Cardiac fibroblast (primary cell): ENCODE results near the gene CSK.
"Not testable (repeated sequence)": the region's sequence is repeated elsewhere in the genome, so short reads cannot be mapped to it uniquely, and the experiment has no call there.

Experiments
- DNase-seq, 2 donors: peaks; one replicate each; pipeline versions ENCODE4 v3.0.0 to v3.0.0-alpha.2; 2010; ENCODE audit warnings: low read depth in 2 of 2
- H3K4me3 ChIP-seq, 2 donors: replicated peaks in 1 of 2; 1 replicate in 1 of 2; 2 replicates in 1 of 2; pipeline ENCODE4 v1.5.1; 2011; ENCODE audit warnings: low read depth in 2 of 2, low read length in 2 of 2, mild to moderate bottlenecking in 2 of 2, moderate library complexity in 1 of 2
- TF ChIP-seq, protein P1 (sequence below): IDR thresholded peaks from one replicate; pipeline ENCODE4 v1.5.1; 2011; ENCODE audit warnings: low read depth, mild to moderate bottlenecking, low read length, inconsistent platforms

CSK gene

DNA sequence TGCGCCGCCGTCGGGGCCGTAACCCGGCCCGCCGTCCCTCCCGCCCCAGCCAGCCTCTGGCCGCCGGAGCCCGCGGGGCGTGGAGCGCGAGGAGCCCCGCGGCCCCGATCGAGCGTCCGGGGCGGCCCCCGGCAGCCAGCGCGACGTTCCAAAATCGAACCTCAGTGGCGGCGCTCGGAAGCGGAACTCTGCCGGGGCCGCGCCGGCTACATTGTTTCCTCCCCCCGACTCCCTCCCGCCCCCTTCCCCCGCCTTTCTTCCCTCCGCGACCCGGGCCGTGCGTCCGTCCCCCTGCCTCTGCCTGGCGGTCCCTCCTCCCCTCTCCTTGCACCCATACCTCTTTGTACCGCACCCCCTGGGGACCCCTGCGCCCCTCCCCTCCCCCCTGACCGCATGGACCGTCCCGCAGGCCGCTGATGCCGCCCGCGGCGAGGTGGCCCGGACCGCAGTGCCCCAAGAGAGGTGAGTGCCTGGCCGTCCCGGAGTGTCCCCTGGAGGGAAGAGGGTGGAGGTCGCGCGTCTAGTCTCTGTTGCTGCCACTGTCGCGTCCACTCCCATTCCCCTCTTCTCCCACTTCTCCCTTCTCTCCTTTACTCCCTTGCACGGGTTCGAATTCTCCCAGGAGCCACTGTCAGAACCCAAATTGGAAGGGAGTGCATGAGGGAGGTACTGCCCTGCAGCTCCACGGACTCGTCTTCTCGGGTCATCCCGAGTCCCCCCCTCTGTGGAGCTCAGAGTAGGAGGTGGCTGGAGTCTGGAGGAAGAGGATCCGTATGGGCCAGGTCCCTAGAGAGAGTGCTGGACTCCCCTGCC, 585 bp downstream of the CSK start:
- DNase-seq = peak in 1 of 2 donors; percentile 22
- TF ChIP-seq, protein P1, sequence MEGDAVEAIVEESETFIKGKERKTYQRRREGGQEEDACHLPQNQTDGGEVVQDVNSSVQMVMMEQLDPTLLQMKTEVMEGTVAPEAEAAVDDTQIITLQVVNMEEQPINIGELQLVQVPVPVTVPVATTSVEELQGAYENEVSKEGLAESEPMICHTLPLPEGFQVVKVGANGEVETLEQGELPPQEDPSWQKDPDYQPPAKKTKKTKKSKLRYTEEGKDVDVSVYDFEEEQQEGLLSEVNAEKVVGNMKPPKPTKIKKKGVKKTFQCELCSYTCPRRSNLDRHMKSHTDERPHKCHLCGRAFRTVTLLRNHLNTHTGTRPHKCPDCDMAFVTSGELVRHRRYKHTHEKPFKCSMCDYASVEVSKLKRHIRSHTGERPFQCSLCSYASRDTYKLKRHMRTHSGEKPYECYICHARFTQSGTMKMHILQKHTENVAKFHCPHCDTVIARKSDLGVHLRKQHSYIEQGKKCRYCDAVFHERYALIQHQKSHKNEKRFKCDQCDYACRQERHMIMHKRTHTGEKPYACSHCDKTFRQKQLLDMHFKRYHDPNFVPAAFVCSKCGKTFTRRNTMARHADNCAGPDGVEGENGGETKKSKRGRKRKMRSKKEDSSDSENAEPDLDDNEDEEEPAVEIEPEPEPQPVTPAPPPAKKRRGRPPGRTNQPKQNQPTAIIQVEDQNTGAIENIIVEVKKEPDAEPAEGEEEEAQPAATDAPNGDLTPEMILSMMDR = no peak

DNA sequence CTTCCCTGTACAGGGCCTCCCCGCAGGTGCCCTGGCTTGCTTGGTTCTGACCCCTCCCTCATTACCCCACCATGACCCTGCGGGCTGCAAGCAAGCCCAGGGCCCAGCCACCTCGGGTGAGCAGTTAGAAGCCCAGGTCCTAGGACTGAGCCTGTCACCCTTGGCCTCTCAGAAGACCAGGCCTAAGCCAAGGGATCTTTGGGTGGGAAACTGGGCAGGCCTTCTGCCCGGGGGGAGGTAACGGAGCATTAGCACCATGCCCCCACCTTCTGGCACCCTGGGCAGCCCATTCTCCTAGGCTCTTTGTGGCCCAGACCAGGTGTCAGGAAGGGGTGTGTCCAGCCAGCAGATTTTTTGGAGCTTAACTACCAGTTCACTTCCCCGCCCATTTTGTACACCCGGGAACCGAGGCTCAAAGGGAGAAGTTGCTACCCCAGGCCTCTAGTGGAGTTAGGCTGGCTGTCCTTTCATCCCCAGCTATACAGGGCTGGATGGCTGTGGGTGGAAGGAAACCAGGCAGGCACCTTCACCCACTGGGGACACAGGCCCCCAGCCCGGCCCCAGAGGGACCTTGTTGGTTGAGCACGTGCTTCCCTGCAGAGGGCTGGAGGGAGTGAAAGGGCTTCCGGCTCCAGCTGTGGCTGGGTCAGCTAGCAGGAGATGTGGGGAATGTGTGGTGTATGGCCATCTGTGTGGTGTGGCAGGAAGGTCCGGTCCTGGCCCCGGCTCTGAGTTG, 1.4 kb downstream of the CSK start:
- H3K4me3 ChIP-seq = peak overlapping the region; percentile 78 to 86
- TF ChIP-seq, protein P1 = no peak
- DNase-seq = peak; percentile 41 to 43

More for the DNA sequence above, 585 bp downstream of the CSK start:
- peak overlapping the region; percentile 78 to 86 for H3K4me3 ChIP-seq

DNA sequence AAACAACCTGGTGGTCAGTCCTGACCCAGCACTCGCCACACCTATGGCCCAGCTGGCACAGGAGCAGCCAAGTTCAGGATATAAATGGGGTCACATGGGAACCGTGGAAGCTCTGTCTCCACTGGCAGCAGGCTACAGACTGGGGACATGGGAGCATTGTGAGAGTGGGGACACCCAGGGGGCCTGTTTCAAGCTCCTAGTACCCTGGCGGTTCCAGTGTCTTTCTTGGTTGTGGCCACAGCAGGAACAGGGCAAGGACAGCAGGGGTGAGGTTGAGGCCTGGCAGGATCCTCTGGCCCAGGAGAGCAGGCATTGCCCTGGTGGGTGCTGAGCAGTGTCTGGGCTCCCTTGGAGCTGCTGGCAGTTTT, 1.9 kb downstream of the CSK start:
- TF ChIP-seq, protein P1 = no peak
- DNase-seq = no peak
- peak overlapping the region; percentile 78 to 86 for H3K4me3 ChIP-seq

DNA sequence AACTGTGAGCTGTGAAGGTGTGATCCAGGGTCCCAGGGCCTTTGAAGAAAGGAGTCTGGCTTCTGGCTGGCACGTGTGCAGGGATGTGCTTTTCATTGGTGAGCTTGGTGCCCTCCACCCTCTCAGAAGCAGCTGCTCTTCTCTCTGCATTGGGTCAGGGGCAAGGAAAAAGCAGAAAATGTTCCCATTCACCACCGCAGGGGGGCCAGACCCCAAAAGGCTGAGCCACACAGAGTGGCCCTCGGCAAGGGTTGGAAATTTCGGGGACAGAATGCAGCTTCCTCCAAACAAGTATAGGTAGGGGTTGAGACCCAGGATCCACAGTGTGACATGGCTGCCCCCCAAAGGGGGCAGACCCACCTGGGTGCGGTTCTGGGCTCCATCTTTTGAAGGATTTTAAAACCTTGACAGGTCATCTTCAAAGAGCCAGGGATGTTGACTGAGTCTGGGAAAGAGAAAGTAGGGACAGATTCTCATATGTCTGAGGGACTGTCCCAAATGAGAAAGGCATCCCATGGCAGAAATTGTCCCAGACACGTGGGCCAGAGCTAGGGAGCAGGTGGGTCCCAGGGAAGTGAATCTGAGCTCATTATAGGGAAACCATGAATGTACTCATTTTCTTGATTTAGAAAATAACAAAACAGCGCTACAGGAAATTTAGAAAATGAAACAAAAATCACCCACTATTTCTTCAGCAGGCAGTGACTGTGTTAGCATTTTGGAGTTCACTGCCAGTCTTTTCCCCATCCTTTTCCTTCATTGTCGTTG, 2.7 kb downstream of the CSK start:
- TF ChIP-seq, protein P1 = no peak
- no peak for DNase-seq
- no peak overlapping the region for H3K4me3 ChIP-seq

DNA sequence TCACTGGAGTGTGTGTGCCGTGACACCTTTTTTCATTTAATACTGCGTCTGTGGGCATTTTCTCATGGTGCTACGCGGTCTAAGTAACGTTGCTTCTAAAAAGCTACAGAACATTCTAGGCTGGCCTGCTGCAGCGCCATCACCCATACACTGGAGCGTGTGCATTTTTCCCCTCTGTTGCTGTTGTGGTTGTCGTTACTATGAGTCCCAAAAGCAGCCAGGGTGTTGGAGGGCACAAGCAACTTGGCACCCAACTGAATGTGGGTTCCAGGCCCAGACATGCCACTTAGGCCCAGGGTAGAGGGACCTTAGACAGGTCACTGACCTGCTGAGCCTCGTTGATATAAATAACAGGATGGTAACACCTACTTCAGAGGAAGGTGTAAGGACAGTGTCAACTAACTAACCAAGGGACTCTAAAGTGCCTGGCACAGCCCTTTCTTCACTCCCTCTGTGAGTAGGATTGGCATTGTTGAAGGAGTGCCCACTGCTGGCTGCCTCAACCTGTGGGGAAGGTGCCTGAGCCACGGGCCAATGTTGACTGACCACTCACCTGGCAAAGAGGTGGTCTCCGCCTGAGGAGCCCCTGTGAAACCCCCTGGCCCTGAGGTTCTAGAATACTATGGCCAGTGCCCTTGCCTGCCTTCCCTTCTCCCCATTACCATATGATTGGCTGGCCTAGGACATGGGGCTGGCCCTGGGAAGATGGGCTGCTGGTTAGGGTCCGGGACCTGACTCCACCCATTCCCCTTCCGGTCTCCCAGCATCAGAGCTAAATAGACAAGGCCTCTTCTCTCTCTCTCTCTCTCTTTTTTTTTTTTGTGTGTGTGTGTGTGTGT, 3.5 kb downstream of the CSK start:
- DNase-seq = no peak
- TF ChIP-seq, protein P1 = no peak
- H3K4me3 ChIP-seq = no peak overlapping the region

DNA sequence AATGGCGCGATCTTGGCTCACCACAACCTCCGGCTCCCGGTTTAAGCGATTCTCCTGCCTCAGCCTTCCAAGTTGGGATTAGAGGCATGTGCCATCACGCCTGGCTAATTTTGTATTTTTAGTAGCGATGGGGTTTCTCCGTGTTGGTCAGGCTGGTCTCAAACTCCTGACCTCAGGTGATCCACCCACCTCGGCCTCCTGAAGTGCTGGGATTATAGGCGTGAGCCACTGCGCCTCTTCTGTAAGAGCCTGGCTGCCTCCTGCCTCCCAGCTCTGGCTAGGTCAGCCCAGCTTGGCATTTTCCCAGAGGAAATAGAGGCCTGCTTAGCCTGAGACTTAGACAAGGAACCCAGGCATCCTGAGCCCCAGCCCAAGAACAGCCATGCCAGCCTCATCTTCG, 4.2 kb downstream of the CSK start:
- H3K4me3 ChIP-seq, DNase-seq: not testable (repeated sequence)
